ENCODE measurements around the gene PTPRT. TPM values are rescaled to one million over a fixed set of nuclear protein-coding genes. Genes with fewer than 3 reads are reported as not detected.

The PTPRT gene
- total and polyA plus RNA-seq, 4 donors, result 10.7 to 46.1 (median 32.0) TPM

DNA sequence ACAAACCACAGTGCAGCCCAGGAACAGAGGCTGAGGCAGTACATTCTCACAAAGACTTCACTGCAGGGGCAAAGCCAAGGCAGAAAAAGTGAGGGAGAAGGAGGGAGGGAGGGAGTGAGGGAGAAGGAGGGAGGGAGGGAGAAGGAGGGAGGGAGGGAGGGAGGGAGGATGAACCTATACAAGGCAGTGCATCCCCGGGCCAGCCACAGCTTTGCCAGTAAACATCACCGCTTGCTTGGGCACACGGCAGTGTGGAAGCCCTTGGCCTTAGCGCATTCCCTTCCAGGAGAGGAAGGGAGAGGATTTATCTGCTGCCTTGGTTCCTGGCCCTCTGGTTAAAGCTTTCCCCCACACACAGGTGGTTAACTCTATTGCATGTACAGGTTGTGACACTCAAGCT lies 234.0 kb downstream of the PTPRT start:
- Histone ChIP-seq H3K9me3 (ENCODE audit: control insufficient read depth, insufficient read depth, low read length) (no peaks in the 10 kb centered on the region), H3K4me1 (ENCODE audit: control insufficient read depth, insufficient read depth, low read length) (no peaks in the 10 kb centered on the region), H3K27me3 (ENCODE audit: control insufficient read depth, insufficient read depth, low read length) (no peaks in the 10 kb centered on the region), H3K4me3 (ENCODE audit: low read depth, low read length) (no peak overlapping the region), H3K27ac (ENCODE audit: low read depth, low read length) (no peak overlapping the region), H3K36me3 (ENCODE audit: control insufficient read depth, insufficient read depth, low read length) (no peaks in the 10 kb centered on the region)
- no CpG with 5 or more reads among the region's 4 CpGs for WGBS (ENCODE audit: insufficient coverage)
- DNase-seq (ENCODE audit: low read depth in 4 of 6, low spot score in 6 of 6), result no peak

DNA sequence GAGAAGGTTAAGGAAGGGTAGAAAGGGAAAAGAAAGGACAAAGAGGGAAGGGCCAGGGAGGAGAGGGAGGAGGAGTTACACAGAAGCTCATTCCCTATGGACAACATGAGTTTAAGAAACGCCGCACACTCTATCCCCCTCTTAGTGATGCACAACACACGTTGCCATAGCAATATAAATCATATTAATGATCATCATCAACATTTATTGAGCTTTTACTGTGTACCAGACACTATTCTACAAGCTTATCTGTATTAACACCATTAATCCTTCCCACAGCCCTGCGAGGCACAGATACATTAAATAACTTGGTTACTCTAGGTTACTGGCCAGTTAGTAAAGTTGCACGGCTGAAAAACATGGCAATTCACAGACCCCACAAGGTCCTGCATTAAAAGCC lies 234.8 kb downstream of the PTPRT start:
- peak in 1 of 6 donors; percentile 55 for DNase-seq (ENCODE audit: low read depth in 4 of 6, low spot score in 6 of 6)
- no peak overlapping the region for H3K27ac ChIP-seq (ENCODE audit: low read depth, low read length)
- H3K9me3 ChIP-seq (ENCODE audit: control insufficient read depth, insufficient read depth, low read length), result no peaks in the 10 kb centered on the region
- H3K4me1 ChIP-seq (ENCODE audit: control insufficient read depth, insufficient read depth, low read length), result no peaks in the 10 kb centered on the region
- H3K4me3 ChIP-seq (ENCODE audit: low read depth, low read length), result no peak overlapping the region
- H3K27me3 ChIP-seq (ENCODE audit: control insufficient read depth, insufficient read depth, low read length), result no peaks in the 10 kb centered on the region
- H3K36me3 ChIP-seq (ENCODE audit: control insufficient read depth, insufficient read depth, low read length), result no peaks in the 10 kb centered on the region
- 71% methylated on average over 3 of the region's 5 CpGs for whole genome bisulfite sequencing (ENCODE audit: insufficient coverage)

DNA sequence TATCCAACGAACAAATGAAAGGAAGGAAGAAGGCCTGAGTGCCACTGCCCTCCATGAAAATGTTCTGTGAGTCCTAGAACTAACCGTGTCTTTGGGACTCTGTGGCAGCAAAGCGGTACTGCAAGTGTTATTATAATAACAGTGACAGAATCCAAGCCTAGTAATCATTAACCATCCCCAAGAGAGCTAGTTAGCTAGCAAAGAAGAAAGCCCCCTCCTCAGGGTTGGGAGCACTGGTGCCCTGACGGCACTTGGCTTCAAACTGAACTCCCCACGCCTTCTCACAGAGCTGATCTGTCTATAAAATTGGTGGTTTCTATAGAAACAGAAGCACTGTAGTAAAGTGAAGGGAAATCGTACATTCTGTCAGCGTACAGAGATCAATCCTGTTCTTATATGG lies 239.8 kb downstream of the PTPRT start:
- Histone ChIP-seq H3K27me3 (ENCODE audit: control insufficient read depth, insufficient read depth, low read length) (no peaks in the 10 kb centered on the region), H3K36me3 (ENCODE audit: control insufficient read depth, insufficient read depth, low read length) (no peaks in the 10 kb centered on the region), H3K9me3 (ENCODE audit: control insufficient read depth, insufficient read depth, low read length) (no peaks in the 10 kb centered on the region), H3K27ac (ENCODE audit: low read depth, low read length) (no peak overlapping the region), H3K4me3 (ENCODE audit: low read depth, low read length) (no peak overlapping the region), H3K4me1 (ENCODE audit: control insufficient read depth, insufficient read depth, low read length) (peaks cover 4% of the 10 kb centered on the region)
- 65% methylated on average over 2 of the region's 7 CpGs for WGBS (ENCODE audit: insufficient coverage)
- peak in 3 of 6 donors; percentile 21 to 82 (median 35) for DNase-seq (ENCODE audit: low read depth in 4 of 6, low spot score in 6 of 6)

DNA sequence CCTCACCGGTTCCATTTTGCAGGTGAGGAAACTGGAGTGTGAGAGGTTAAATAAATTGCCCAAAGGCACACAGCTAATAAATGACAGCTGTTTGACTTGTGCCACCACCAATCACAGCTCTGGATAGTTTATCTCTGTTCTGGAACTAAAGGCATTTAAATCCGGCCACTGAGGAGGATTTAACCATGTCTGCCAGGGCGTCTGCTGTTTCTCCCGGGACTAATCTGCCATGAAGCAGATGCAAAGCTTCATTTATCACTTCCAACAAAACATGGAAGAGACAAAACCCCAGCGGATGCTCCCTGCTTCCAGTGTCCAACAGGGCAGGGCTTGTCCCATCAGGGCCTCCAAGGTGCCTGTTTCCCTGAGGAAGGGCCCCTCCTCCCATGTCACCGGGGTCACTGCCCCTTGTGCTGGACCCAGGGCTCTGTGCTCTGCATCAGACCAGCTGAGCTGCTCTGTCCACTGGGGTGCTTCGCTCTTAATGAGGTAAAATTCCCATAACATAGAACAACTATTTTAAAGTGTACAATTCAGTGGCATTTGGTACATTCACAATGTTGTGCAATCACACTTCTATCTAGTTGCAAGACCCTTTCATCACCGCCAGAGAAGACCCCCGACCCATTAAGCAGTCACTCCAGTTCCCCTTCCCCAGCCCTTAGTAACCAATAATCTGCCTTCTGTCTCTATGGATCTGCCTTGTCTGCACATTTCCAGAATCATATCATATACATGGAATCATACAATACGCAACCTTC lies 244.3 kb downstream of the PTPRT start:
- 43% methylated on average over 8 of the region's 10 CpGs for WGBS (ENCODE audit: insufficient coverage)
- Histone ChIP-seq H3K36me3 (ENCODE audit: control insufficient read depth, insufficient read depth, low read length) (no peaks in the 10 kb centered on the region), H3K4me3 (ENCODE audit: low read depth, low read length) (no peak overlapping the region), H3K27ac (ENCODE audit: low read depth, low read length) (no peak overlapping the region), H3K9me3 (ENCODE audit: control insufficient read depth, insufficient read depth, low read length) (no peaks in the 10 kb centered on the region), H3K4me1 (ENCODE audit: control insufficient read depth, insufficient read depth, low read length) (peaks cover 4% of the 10 kb centered on the region), H3K27me3 (ENCODE audit: control insufficient read depth, insufficient read depth, low read length) (no peaks in the 10 kb centered on the region)
- peak in 1 of 6 donors; percentile 60 for DNase-seq (ENCODE audit: low read depth in 4 of 6, low spot score in 6 of 6)

DNA sequence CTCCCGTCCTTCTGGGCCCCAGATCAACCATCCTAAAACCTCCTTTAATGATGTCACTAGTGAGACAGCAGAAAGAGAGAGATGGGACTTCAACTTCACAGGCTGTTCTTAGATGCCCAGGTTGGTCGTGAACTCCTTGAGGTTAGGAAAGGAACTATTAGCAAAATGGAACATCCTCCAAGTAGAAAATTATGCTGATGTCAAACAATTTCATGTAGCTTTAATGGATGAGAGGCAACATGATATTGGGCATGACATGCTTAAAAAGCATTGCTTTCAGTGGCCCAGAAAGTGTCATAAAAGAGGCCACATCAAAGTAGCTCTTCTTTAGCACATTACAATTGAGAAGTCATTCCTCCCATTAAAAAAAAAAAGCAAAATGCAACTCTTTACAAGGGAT lies 248.1 kb downstream of the PTPRT start:
- Histone ChIP-seq H3K27me3 (ENCODE audit: control insufficient read depth, insufficient read depth, low read length) (no peaks in the 10 kb centered on the region), H3K4me3 (ENCODE audit: low read depth, low read length) (no peak overlapping the region), H3K9me3 (ENCODE audit: control insufficient read depth, insufficient read depth, low read length) (no peaks in the 10 kb centered on the region), H3K27ac (ENCODE audit: low read depth, low read length) (no peak overlapping the region), H3K36me3 (ENCODE audit: control insufficient read depth, insufficient read depth, low read length) (no peaks in the 10 kb centered on the region), H3K4me1 (ENCODE audit: control insufficient read depth, insufficient read depth, low read length) (peaks cover 9% of the 10 kb centered on the region)
- DNase-seq (ENCODE audit: low read depth in 4 of 6, low spot score in 6 of 6), result no peak
- WGBS (ENCODE audit: insufficient coverage), result 100% methylated on average over 1 of the region's 2 CpGs

DNA sequence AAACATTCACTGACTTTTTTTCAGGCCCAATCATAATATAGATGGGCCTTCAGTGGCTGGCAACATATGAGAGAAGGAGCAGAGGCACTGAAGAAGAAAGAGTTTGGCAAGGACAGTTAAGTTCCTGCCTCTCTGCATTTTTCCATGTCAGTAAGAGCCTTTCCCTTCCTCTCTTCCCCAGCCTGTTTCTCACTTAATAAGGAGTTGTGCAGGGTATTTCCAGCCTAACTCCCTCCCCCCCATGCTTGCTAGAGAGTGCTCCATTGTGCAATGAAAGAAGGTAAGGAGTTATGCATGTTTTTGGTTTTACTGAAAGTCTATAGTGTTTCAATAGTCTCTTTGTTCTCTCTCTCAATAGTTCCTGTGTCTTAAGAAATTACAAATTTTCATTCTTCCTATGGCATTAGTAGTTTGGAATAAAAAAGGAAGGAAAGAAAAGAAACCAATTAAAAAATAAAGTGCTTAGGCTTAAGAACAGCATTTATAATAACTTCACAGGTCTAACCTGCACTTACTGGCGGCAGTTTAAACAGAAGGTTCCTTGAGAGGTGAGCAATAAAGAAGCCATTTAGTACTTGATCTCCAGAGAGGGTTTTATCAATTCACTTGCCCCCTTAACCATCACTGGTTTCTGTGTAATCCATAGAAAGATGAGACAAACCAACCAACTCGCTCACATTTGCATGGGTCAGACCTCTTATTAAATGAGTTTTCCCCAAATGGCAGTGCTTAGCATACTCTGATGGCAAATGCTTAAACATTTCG lies 251.1 kb downstream of the PTPRT start:
- peak in 2 of 6 donors; percentile 50 to 53 for DNase-seq (ENCODE audit: low read depth in 4 of 6, low spot score in 6 of 6)
- no peaks in the 10 kb centered on the region for H3K9me3 ChIP-seq (ENCODE audit: control insufficient read depth, insufficient read depth, low read length)
- no CpG with 5 or more reads among the region's 3 CpGs for WGBS (ENCODE audit: insufficient coverage)

DNA sequence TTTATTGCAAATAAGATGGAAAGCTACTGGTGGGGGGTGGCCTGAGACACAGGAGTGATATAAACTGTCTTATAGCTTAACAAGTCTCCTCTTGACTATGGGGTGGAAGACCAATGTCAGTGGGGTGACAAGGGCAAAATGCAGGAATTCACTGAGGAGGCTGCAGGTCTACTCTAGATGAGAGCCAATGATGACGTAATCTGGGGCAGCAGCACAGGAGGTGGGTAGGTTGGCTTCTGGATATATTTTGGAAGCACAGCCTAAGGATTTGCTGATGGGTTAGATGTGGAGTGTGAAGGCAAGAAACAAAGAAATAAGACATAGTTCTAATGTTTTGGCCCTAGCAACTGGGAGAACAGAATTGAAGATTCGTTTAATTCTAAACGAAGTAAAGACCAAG lies 253.2 kb downstream of the PTPRT start:
- DNase-seq (ENCODE audit: low read depth in 4 of 6, low spot score in 6 of 6), result no peak
- WGBS (ENCODE audit: insufficient coverage), result 97% methylated on average over 3 of the region's 3 CpGs
- Histone ChIP-seq H3K27me3 (ENCODE audit: control insufficient read depth, insufficient read depth, low read length) (no peaks in the 10 kb centered on the region), H3K27ac (ENCODE audit: low read depth, low read length) (no peak overlapping the region), H3K4me3 (ENCODE audit: low read depth, low read length) (no peak overlapping the region), H3K36me3 (ENCODE audit: control insufficient read depth, insufficient read depth, low read length) (no peaks in the 10 kb centered on the region), H3K4me1 (ENCODE audit: control insufficient read depth, insufficient read depth, low read length) (peaks cover 5% of the 10 kb centered on the region), H3K9me3 (ENCODE audit: control insufficient read depth, insufficient read depth, low read length) (no peaks in the 10 kb centered on the region)

More for the DNA sequence above, 251.1 kb downstream of the PTPRT start:
- Histone ChIP-seq H3K27ac (ENCODE audit: low read depth, low read length) (peak overlapping the region; percentile 54), H3K36me3 (ENCODE audit: control insufficient read depth, insufficient read depth, low read length) (no peaks in the 10 kb centered on the region), H3K27me3 (ENCODE audit: control insufficient read depth, insufficient read depth, low read length) (no peaks in the 10 kb centered on the region), H3K4me3 (ENCODE audit: low read depth, low read length) (no peak overlapping the region), H3K4me1 (ENCODE audit: control insufficient read depth, insufficient read depth, low read length) (peaks cover 5% of the 10 kb centered on the region)

DNA sequence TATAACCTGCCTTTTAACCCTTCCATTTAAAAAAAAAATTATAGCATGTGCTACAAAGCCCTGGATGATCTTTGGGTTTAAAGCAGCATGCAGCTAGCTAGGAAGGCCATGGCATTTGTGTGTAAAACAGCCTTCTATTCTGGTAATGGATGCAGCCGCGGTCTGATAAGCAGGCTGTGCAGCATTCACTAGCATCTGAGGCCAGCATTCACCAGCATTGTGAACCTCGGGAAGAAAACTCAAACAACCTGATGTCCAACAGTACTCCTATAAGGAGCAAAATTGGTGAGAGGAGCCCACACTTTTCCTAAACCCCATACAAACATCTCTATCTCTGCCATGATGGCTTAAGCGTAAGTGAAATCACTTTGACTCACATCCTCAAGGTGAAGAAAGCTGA lies 265.5 kb downstream of the PTPRT start:
- WGBS (ENCODE audit: insufficient coverage), result 27% methylated on average over 2 of the region's 4 CpGs
- Histone ChIP-seq H3K27me3 (ENCODE audit: control insufficient read depth, insufficient read depth, low read length) (no peaks in the 10 kb centered on the region), H3K4me3 (ENCODE audit: low read depth, low read length) (no peak overlapping the region), H3K4me1 (ENCODE audit: control insufficient read depth, insufficient read depth, low read length) (peaks cover 3% of the 10 kb centered on the region), H3K9me3 (ENCODE audit: control insufficient read depth, insufficient read depth, low read length) (no peaks in the 10 kb centered on the region), H3K36me3 (ENCODE audit: control insufficient read depth, insufficient read depth, low read length) (no peaks in the 10 kb centered on the region), H3K27ac (ENCODE audit: low read depth, low read length) (no peak overlapping the region)
- DNase-seq (ENCODE audit: low read depth in 4 of 6, low spot score in 6 of 6), result peak in 1 of 6 donors; percentile 51

DNA sequence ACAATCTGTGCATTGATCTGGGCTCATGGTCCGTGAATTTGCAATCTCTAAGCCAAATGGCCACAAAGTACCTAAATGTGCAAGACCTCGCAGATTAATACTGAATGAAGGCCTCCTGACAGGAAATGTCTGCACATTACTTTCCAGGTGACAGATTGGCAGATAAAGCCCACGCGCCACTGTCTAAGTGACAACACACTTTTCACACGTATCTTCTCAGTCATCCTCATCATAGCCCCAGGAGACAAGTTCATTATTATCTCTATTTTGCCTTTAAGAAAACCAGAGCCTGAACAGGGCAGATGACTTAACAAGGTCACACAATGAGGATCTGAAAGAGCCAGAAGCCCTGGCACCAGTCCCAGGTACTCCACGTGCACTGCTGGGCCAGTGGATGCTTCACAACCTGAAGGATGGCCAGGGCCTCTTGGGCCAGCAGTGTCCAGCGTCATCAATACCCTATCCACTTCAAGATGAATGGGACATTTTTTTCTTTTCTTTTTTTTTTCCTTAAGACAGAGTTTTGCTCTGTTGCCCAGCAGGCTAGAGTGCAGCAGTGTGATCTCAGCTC lies 266.3 kb downstream of the PTPRT start:
- Histone ChIP-seq H3K36me3 (ENCODE audit: control insufficient read depth, insufficient read depth, low read length) (no peaks in the 10 kb centered on the region), H3K4me3 (ENCODE audit: low read depth, low read length) (no peak overlapping the region), H3K27ac (ENCODE audit: low read depth, low read length) (no peak overlapping the region), H3K27me3 (ENCODE audit: control insufficient read depth, insufficient read depth, low read length) (no peaks in the 10 kb centered on the region), H3K9me3 (ENCODE audit: control insufficient read depth, insufficient read depth, low read length) (no peaks in the 10 kb centered on the region), H3K4me1 (ENCODE audit: control insufficient read depth, insufficient read depth, low read length) (peaks cover 3% of the 10 kb centered on the region)
- peak in 2 of 6 donors; percentile 34 to 45 for DNase-seq (ENCODE audit: low read depth in 4 of 6, low spot score in 6 of 6)
- 63% methylated on average over 7 of the region's 7 CpGs for WGBS (ENCODE audit: insufficient coverage)

Measured in spinal cord (tissue), 10 donors.